MG63 (cell line): ENCODE results near the gene BTBD17. TPM values are rescaled to one million over a fixed set of nuclear protein-coding genes. Genes with fewer than 3 reads are reported as not detected.

Experiments used
- DNase-seq: peaks from one replicate; pipeline ENCODE4 v3.0.0-alpha.2; 2020
- H3K27me3 ChIP-seq: fragments of 250-450 bp; sonication (Bioruptor Pico); 2 replicates; pipeline ENCODE4 v1.5.1; 2020; ENCODE audit warnings: mild to moderate bottlenecking, moderate library complexity
- H3K36me3 ChIP-seq: fragments of 250-450 bp; sonication (Bioruptor Pico); 2 replicates; pipeline ENCODE4 v1.5.1; 2020; ENCODE audit warnings: mild to moderate bottlenecking, moderate library complexity
- H3K4me3 ChIP-seq: fragments of 250-450 bp; sonication (Bioruptor Pico); 2 replicates; pipeline ENCODE4 v1.5.1; 2020; ENCODE audit warnings: mild to moderate bottlenecking, moderate library complexity
- H3K9me3 ChIP-seq: fragments of 250-450 bp; sonication (Bioruptor Pico); 2 replicates; pipeline ENCODE4 v1.5.1; 2020; ENCODE audit warnings: mild to moderate bottlenecking, moderate library complexity
- total RNA-seq: library from RNA; depleted of rRNA; stranded (reverse); fragments of >200 nt; shearing (Covaris generic); gene quantifications from 2 replicates; pipeline ENCODE4 v1.2.3, GENCODE V29; 2014; ENCODE audit warnings: low replicate concordance

BTBD17 gene
- total RNA-seq, 1 experiment from 2014 or later, result not detected

- Histone ChIP-seq H3K9me3 (no peaks in the 10 kb centered on the region), H3K36me3 (no peaks in the 10 kb centered on the region), H3K4me3 (no peak overlapping the region), H3K27me3 (no peaks in the 10 kb centered on the region; the same call in 1 of the 2 replicates)
- no peak for DNase-seq
These were observed 11.2 kb downstream of the BTBD17 start for GRCh38 chr17:74350486-74350885.

- H3K36me3 ChIP-seq, result no peaks in the 10 kb centered on the region
- H3K4me3 ChIP-seq, result no peak overlapping the region
- no peaks in the 10 kb centered on the region for H3K9me3 ChIP-seq
- no peak for DNase-seq
- H3K27me3 ChIP-seq, result no peaks in the 10 kb centered on the region; the same call in 1 of the 2 replicates
These were observed 12.5 kb downstream of the BTBD17 start for GRCh38 chr17:74349120-74349519.

GRCh38 chr17:74347646-74348045, 14.0 kb downstream of the BTBD17 start:
- Histone ChIP-seq H3K36me3 (no peaks in the 10 kb centered on the region), H3K27me3 (no peaks in the 10 kb centered on the region; the same call in 1 of the 2 replicates)

GRCh38 chr17:74345433-74346241, 16.0 kb downstream of the BTBD17 start:
- no peak for DNase-seq
- no peak overlapping the region for H3K4me3 ChIP-seq

More at GRCh38 chr17:74347646-74348045, 14.0 kb downstream of the BTBD17 start:
- Histone ChIP-seq H3K4me3 (no peak overlapping the region), H3K9me3 (no peaks in the 10 kb centered on the region)
- DNase-seq, result no peak

GRCh38 chr17:74344658-74345057, 17.0 kb downstream of the BTBD17 start:
- DNase-seq, result no peak
- no peak overlapping the region for H3K4me3 ChIP-seq
- H3K27me3 ChIP-seq, result no peaks in the 10 kb centered on the region; the same call in 1 of the 2 replicates
- no peaks in the 10 kb centered on the region for H3K36me3 ChIP-seq
- no peaks in the 10 kb centered on the region for H3K9me3 ChIP-seq

More at GRCh38 chr17:74345433-74346241, 16.0 kb downstream of the BTBD17 start:
- no peaks in the 10 kb centered on the region for H3K36me3 ChIP-seq
- H3K27me3 ChIP-seq, result no peaks in the 10 kb centered on the region; the same call in 1 of the 2 replicates
- H3K9me3 ChIP-seq, result no peaks in the 10 kb centered on the region

- H3K9me3 ChIP-seq, result no peaks in the 10 kb centered on the region
- H3K36me3 ChIP-seq, result no peaks in the 10 kb centered on the region
- no peaks in the 10 kb centered on the region; the same call in 1 of the 2 replicates for H3K27me3 ChIP-seq
- no peak for DNase-seq
- no peak overlapping the region for H3K4me3 ChIP-seq
These were observed 18.0 kb downstream of the BTBD17 start for GRCh38 chr17:74343526-74344284.

- Histone ChIP-seq H3K4me3 (no peak overlapping the region), H3K27me3 (no peaks in the 10 kb centered on the region; the same call in 1 of the 2 replicates), H3K9me3 (no peaks in the 10 kb centered on the region), H3K36me3 (no peaks in the 10 kb centered on the region)
- DNase-seq, result no peak
These were observed 18.5 kb downstream of the BTBD17 start for GRCh38 chr17:74343121-74343520.

GRCh38 chr17:74342224-74342623, 19.4 kb downstream of the BTBD17 start:
- no peaks in the 10 kb centered on the region for H3K9me3 ChIP-seq
- no peak overlapping the region for H3K4me3 ChIP-seq
- no peaks in the 10 kb centered on the region for H3K36me3 ChIP-seq
- no peak for DNase-seq
- H3K27me3 ChIP-seq, result no peaks in the 10 kb centered on the region

GRCh38 chr17:74340470-74341023, 21.1 kb downstream of the BTBD17 start:
- no peaks in the 10 kb centered on the region for H3K9me3 ChIP-seq
- no peaks in the 10 kb centered on the region for H3K36me3 ChIP-seq
- H3K27me3 ChIP-seq, result no peaks in the 10 kb centered on the region
- no peak overlapping the region for H3K4me3 ChIP-seq
- DNase-seq, result no peak

- Histone ChIP-seq H3K27me3 (no peaks in the 10 kb centered on the region), H3K36me3 (no peaks in the 10 kb centered on the region), H3K9me3 (no peaks in the 10 kb centered on the region), H3K4me3 (no peak overlapping the region)
- DNase-seq, result no peak
These were observed 22.0 kb downstream of the BTBD17 start for GRCh38 chr17:74339537-74340195.

- no peaks in the 10 kb centered on the region for H3K36me3 ChIP-seq
- no peak for DNase-seq
- no peak overlapping the region for H3K4me3 ChIP-seq
- H3K27me3 ChIP-seq, result no peaks in the 10 kb centered on the region
- H3K9me3 ChIP-seq, result no peaks in the 10 kb centered on the region
These were observed 23.7 kb downstream of the BTBD17 start for GRCh38 chr17:74337834-74338500.

GRCh38 chr17:74336307-74336706, 25.4 kb downstream of the BTBD17 start:
- Histone ChIP-seq H3K9me3 (no peaks in the 10 kb centered on the region), H3K4me3 (no peak overlapping the region), H3K36me3 (no peaks in the 10 kb centered on the region), H3K27me3 (no peaks in the 10 kb centered on the region)
- DNase-seq, result no peak

GRCh38 chr17:74335529-74336062, 26.1 kb downstream of the BTBD17 start:
- no peak overlapping the region for H3K4me3 ChIP-seq
- DNase-seq, result no peak
- no peaks in the 10 kb centered on the region for H3K27me3 ChIP-seq
- H3K9me3 ChIP-seq, result no peaks in the 10 kb centered on the region
- no peaks in the 10 kb centered on the region for H3K36me3 ChIP-seq

GRCh38 chr17:74334393-74335039, 27.2 kb downstream of the BTBD17 start:
- Histone ChIP-seq H3K9me3 (no peaks in the 10 kb centered on the region), H3K36me3 (no peaks in the 10 kb centered on the region), H3K27me3 (no peaks in the 10 kb centered on the region), H3K4me3 (no peak overlapping the region)
- no peak for DNase-seq

- Histone ChIP-seq H3K27me3 (no peaks in the 10 kb centered on the region), H3K4me3 (no peak overlapping the region), H3K9me3 (no peaks in the 10 kb centered on the region), H3K36me3 (no peaks in the 10 kb centered on the region)
- DNase-seq, result no peak
These were observed 28.8 kb downstream of the BTBD17 start for GRCh38 chr17:74332763-74333283.
